Measurements from ENCODE around the gene TUFT1. TPM values are rescaled to one million over a fixed set of nuclear protein-coding genes. Genes with fewer than 3 reads are reported as not detected.

The TUFT1 gene
- polyA plus RNA-seq, 3 donors = 1.5 to 1.7 (median 1.6) TPM

DNA sequence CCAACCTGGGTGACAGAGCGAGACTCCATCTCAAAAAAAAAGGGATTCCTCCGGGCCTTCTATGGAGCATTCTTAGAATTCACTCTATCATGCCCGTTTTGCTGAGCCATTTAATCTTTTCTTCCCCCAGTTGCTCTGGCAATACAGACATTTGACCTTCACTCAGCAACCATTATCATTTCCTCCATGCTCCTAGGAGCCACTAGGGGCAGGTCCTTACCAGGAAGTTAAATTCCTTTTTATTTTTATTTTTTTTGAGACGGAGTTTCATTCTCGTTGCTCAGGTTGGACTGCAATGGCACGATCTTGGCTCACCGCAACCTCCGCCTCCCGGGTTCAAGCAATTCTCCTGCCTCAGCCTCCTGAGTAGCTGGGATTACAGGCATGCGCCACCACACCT, 38.6 kb upstream of the TUFT1 start:
- H3K4me3 ChIP-seq (replicated peaks in 1 of 3; ENCODE audit: low read depth in 2 of 3, low read length in 3 of 3) = no peak overlapping the region
- peaks cover 9 to 13% (median 9%) of the 10 kb centered on the region in 3 donors for H3K27me3 Mint-ChIP-seq (ENCODE audit: low read depth in 3 of 3)
- WGBS (ENCODE audit: insufficient coverage) = 89% methylated on average over 4 of the region's 10 CpGs
- H3K36me3 Mint-ChIP-seq = no peaks in the 10 kb centered on the region
- H3K36me3 ChIP-seq (replicated peaks in 1 of 2; ENCODE audit: control insufficient read depth in 1 of 2, insufficient read depth in 2 of 2, low read length in 2 of 2) = no peaks in the 10 kb centered on the region
- intact Hi-C loops (cut with micrococcal nuclease) = no loop called here
- TF ChIP-seq, protein P1, sequence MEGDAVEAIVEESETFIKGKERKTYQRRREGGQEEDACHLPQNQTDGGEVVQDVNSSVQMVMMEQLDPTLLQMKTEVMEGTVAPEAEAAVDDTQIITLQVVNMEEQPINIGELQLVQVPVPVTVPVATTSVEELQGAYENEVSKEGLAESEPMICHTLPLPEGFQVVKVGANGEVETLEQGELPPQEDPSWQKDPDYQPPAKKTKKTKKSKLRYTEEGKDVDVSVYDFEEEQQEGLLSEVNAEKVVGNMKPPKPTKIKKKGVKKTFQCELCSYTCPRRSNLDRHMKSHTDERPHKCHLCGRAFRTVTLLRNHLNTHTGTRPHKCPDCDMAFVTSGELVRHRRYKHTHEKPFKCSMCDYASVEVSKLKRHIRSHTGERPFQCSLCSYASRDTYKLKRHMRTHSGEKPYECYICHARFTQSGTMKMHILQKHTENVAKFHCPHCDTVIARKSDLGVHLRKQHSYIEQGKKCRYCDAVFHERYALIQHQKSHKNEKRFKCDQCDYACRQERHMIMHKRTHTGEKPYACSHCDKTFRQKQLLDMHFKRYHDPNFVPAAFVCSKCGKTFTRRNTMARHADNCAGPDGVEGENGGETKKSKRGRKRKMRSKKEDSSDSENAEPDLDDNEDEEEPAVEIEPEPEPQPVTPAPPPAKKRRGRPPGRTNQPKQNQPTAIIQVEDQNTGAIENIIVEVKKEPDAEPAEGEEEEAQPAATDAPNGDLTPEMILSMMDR (IDR thresholded peaks at IDR 0.05) = peak; percentile 20
- no peak overlapping the region for H2AFZ ChIP-seq (ENCODE audit: insufficient read depth, low read depth, low read length, poor library complexity, severe bottlenecking)
- H3K27ac Mint-ChIP-seq = no peak overlapping the region
- H3K4me1 ChIP-seq (ENCODE audit: control insufficient read depth in 1 of 2, insufficient read depth in 2 of 2, low read length in 2 of 2) = no peaks in the 10 kb centered on the region
- no peaks in the 10 kb centered on the region for H3K27me3 ChIP-seq (ENCODE audit: control insufficient read depth in 2 of 2, insufficient read depth in 2 of 2, low read length in 2 of 2)
- H3K4me3 Mint-ChIP-seq = no peak overlapping the region
- H3K9me3 ChIP-seq (replicated peaks in 1 of 2; ENCODE audit: control insufficient read depth in 1 of 2, insufficient read depth in 1 of 2, low read length in 2 of 2) = no peaks in the 10 kb centered on the region
- H3K27ac ChIP-seq (ENCODE audit: low read depth in 1 of 2, low read length in 2 of 2) = no peak overlapping the region
- no peak overlapping the region for H3K4me2 ChIP-seq (replicated peaks; ENCODE audit: extremely low read depth, low read length, poor library complexity, severe bottlenecking)
- no peaks in the 10 kb centered on the region for H3K4me1 Mint-ChIP-seq
- no peak for DNase-seq
- peaks cover 0 to 4% (median 0%) of the 10 kb centered on the region in 7 donors for H3K9me3 Mint-ChIP-seq
- H3K9ac ChIP-seq (ENCODE audit: insufficient read depth, low read length, poor library complexity, severe bottlenecking) = no peak overlapping the region
- no peaks in the 10 kb centered on the region for H3K79me2 ChIP-seq (ENCODE audit: insufficient read depth, low read length)
- H4K20me1 ChIP-seq (ENCODE audit: insufficient read depth, low read length) = no peaks in the 10 kb centered on the region

DNA sequence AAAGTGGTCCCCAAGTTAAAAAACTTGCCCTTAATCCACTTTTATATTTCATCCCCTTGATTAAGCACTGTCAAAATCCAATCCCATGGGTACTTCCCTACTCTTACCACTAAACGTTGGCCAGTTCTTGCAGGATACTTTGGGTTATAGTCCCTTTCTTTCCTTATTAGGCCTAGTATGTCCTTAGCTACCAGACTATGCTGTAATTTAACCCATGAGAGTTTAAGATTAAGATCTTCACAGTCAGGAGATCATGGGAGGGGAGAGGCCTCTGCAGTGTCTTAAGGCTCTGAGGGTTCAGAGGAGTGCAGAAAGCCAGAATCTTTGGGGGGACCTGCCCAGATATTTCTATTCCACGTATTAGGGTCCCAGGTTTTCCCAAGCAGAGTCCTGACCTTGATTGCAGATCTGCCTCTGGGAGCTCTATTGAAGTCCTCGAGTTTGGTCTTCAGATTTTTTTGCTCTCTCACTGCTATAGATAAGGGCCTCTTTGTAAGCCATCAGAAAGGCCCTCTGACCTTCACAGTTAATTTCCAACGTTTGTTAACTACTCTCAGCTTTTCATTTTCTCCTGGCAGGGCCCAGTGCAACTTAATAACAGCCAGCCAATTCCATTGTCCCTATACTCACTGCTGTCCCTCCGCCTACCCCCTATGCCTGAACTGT, 37.9 kb upstream of the TUFT1 start:
- 90% methylated on average over 5 of the region's 5 CpGs for WGBS (ENCODE audit: insufficient coverage)

More for the DNA sequence above, 37.9 kb upstream of the TUFT1 start:
- H2AFZ ChIP-seq (ENCODE audit: insufficient read depth, low read depth, low read length, poor library complexity, severe bottlenecking) = no peak overlapping the region
- no peaks in the 10 kb centered on the region for H3K79me2 ChIP-seq (ENCODE audit: insufficient read depth, low read length)
- no peak overlapping the region for H3K4me3 ChIP-seq (replicated peaks in 1 of 3; ENCODE audit: low read depth in 2 of 3, low read length in 3 of 3)
- TF ChIP-seq, protein P1 (IDR thresholded peaks at IDR 0.05) = no peak
- Mint-ChIP-seq H3K27me3 (ENCODE audit: low read depth in 3 of 3) (peaks cover 10 to 14% (median 11%) of the 10 kb centered on the region in 3 donors), H3K27ac (no peak overlapping the region), H3K36me3 (no peaks in the 10 kb centered on the region), H3K4me3 (no peak overlapping the region), H3K4me1 (no peaks in the 10 kb centered on the region), H3K9me3 (peaks cover 0 to 4% (median 0%) of the 10 kb centered on the region in 7 donors)
- no peak overlapping the region for H3K9ac ChIP-seq (ENCODE audit: insufficient read depth, low read length, poor library complexity, severe bottlenecking)
- no peak overlapping the region for H3K4me2 ChIP-seq (replicated peaks; ENCODE audit: extremely low read depth, low read length, poor library complexity, severe bottlenecking)
- H3K27me3 ChIP-seq (ENCODE audit: control insufficient read depth in 2 of 2, insufficient read depth in 2 of 2, low read length in 2 of 2) = peaks cover 0 to 3% of the 10 kb centered on the region in 2 donors
- intact Hi-C loops (cut with micrococcal nuclease) = no loop called here
- no peak for DNase-seq
- H3K36me3 ChIP-seq (replicated peaks in 1 of 2; ENCODE audit: control insufficient read depth in 1 of 2, insufficient read depth in 2 of 2, low read length in 2 of 2) = no peaks in the 10 kb centered on the region
- H4K20me1 ChIP-seq (ENCODE audit: insufficient read depth, low read length) = no peaks in the 10 kb centered on the region
- H3K4me1 ChIP-seq (ENCODE audit: control insufficient read depth in 1 of 2, insufficient read depth in 2 of 2, low read length in 2 of 2) = no peaks in the 10 kb centered on the region
- no peak overlapping the region for H3K27ac ChIP-seq (ENCODE audit: low read depth in 1 of 2, low read length in 2 of 2)
- H3K9me3 ChIP-seq (replicated peaks in 1 of 2; ENCODE audit: control insufficient read depth in 1 of 2, insufficient read depth in 1 of 2, low read length in 2 of 2) = no peaks in the 10 kb centered on the region

Measured in CD14-positive monocyte (primary cell).